Upper lobe of right lung (tissue), 1 donor: Measurements from ENCODE around the gene DSG4. TPM values are rescaled to one million over a fixed set of nuclear protein-coding genes. Genes with fewer than 3 reads are reported as not detected.

Source experiments
- ATAC-seq: fragments of 200-7000 bp; cut with Tn5 transposase; one replicate; pipeline ENCODE4 v1.9.1; 2020; ENCODE audit warnings: mild to moderate bottlenecking, moderate library complexity
- DNase-seq: peaks from one replicate; pipeline ENCODE4 v3.0.0-alpha.2; 2020
- H3K27ac ChIP-seq: fragments of 200-600 bp; one replicate; pipeline ENCODE4 v1.8.0; 2022
- H3K27me3 ChIP-seq: fragments of 200-600 bp; one replicate; pipeline ENCODE4 v1.8.0; 2022; ENCODE audit warnings: mild to moderate bottlenecking
- H3K36me3 ChIP-seq: fragments of 200-600 bp; one replicate; pipeline ENCODE4 v1.8.0; 2022
- H3K4me1 ChIP-seq: fragments of 200-600 bp; one replicate; pipeline ENCODE4 v1.8.0; 2022
- H3K4me3 ChIP-seq: fragments of 200-600 bp; one replicate; pipeline ENCODE4 v1.8.0; 2022; ENCODE audit warnings: mild to moderate bottlenecking
- H3K9me3 ChIP-seq: fragments of 200-600 bp; one replicate; pipeline ENCODE4 v1.8.0; 2022
- CTCF ChIP-seq: fragments of 200-600 bp; IDR thresholded peaks from one replicate; pipeline ENCODE4 v1.8.0; 2022; ENCODE audit warnings: antibody characterized with exemption
- intact Hi-C: fragments of 100-400 bp; cut with DNase I; formaldehyde crosslinking; loops from one replicate; pipeline ENCODE4 v1.11.0; 2022
- total RNA-seq: library from RNA; stranded (reverse); fragmentation: NEBNext Ultra II Directional; extraction: Animal tissue kit (Norgen Biotek cat#: 25700); gene quantifications from one replicate; pipeline ENCODE4 v1.2.1, GENCODE V29; 2021
- donor health status: DM: no; HTN: yes; CAD: no; lungs with severe emphysema.

The DSG4 gene
- total RNA-seq, 1 donor from 2014 or later, result not detected

- DNase-seq, result no peak
- H3K4me1 ChIP-seq, result no peaks in the 10 kb centered on the region
- no peak for TF ChIP-seq CTCF
Measured at GRCh38 chr18:31420032-31420431, 43.5 kb downstream of the DSG4 start.

DNA sequence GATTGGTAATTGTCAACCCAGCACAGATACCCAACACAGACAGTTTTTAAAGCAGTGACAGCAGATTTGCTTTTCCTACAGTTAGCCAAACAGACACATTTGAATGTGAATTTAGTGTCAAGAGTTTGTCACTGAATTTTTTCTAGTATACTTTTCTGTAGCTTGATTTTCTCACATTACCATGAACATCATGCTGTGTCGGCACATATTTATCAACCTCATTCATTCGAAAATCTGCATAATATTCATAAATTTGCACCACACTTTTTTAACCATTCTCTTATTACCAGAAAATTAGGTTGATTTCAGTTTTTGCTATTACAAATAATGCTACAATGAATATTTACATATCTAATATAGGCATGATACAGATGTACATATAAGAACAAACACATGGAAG is 43.9 kb downstream of the DSG4 start:
- TF ChIP-seq CTCF, result no peak
- Histone ChIP-seq H3K36me3 (no peaks in the 10 kb centered on the region), H3K9me3 (no peaks in the 10 kb centered on the region), H3K27me3 (no peaks in the 10 kb centered on the region), H3K4me3 (no peak overlapping the region), H3K4me1 (no peaks in the 10 kb centered on the region), H3K27ac (no peak overlapping the region)
- ATAC-seq (no peak), DNase-seq (no peak)
- intact Hi-C loops, result no loop called here

More at GRCh38 chr18:31420032-31420431, 43.5 kb downstream of the DSG4 start:
- Histone ChIP-seq H3K4me3 (no peak overlapping the region), H3K36me3 (no peaks in the 10 kb centered on the region), H3K9me3 (no peaks in the 10 kb centered on the region), H3K27ac (no peak overlapping the region), H3K27me3 (no peaks in the 10 kb centered on the region)
- intact Hi-C loops, result no loop called here
- ATAC-seq, result no peak

- DNase-seq (no peak), ATAC-seq (peak; percentile 67)
- H3K9me3 ChIP-seq, result no peaks in the 10 kb centered on the region
- H3K27ac ChIP-seq, result no peak overlapping the region
- no peaks in the 10 kb centered on the region for H3K36me3 ChIP-seq
- TF ChIP-seq CTCF, result peak; percentile 42
- intact Hi-C loops, result no loop called here
- H3K4me3 ChIP-seq, result no peak overlapping the region
- no peaks in the 10 kb centered on the region for H3K4me1 ChIP-seq
- no peaks in the 10 kb centered on the region for H3K27me3 ChIP-seq
Measured at GRCh38 chr18:31424383-31424988, 47.9 kb downstream of the DSG4 start.

DNA sequence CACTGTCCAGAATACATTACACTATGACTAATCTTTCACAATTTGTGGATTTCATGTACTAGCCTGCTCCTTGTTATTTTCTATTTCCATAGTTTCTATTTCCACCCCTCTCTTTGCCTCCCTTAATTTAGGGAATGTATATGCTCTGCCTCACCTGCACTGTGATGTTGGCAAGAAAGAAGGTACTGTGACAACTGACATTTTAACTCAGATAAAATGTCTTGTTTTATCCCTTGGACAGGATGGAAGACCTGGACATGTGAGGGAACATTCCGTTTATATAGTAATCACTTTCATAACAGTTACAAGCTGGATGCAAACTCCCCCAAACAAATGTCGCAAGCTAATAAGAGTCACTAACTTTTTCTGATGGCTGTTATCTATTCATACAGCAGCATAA is 49.4 kb downstream of the DSG4 start:
- Histone ChIP-seq H3K4me3 (no peak overlapping the region), H3K27me3 (no peaks in the 10 kb centered on the region), H3K36me3 (no peaks in the 10 kb centered on the region), H3K27ac (no peak overlapping the region), H3K9me3 (no peaks in the 10 kb centered on the region), H3K4me1 (no peaks in the 10 kb centered on the region)
- no peak for DNase-seq
- intact Hi-C loops, result no loop called here
- ATAC-seq, result no peak
- TF ChIP-seq CTCF, result no peak

DNA sequence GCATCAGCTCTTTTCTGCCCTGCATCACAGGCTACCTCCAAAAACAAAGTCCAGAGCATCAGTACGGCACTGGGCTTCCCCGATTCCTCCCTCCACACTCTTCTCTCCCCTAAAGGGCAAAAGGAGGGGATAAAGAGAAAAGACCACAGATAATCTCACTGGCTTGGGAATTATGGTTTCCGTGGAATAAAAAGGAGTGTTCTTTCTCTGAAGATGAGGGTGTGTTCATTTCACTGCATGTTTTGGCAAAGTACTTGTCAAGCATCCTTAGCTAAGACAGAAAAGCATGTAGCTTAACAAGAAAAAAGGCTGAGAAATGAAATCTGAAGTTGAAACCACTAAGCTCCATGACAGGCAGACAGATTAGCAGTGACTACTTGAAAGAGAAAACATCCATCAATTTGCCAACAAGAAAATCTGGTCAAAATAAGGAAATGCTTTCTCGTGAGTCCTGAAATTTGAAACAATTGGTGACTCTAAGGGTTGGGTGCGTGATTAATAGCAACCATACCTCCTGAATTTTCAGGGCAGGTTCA is 50.4 kb downstream of the DSG4 start:
- no peak for ATAC-seq
- Histone ChIP-seq H3K27me3 (no peaks in the 10 kb centered on the region), H3K9me3 (peaks cover 6% of the 10 kb centered on the region), H3K36me3 (no peaks in the 10 kb centered on the region), H3K4me3 (no peak overlapping the region), H3K27ac (no peak overlapping the region), H3K4me1 (no peaks in the 10 kb centered on the region)
- TF ChIP-seq CTCF, result no peak
- intact Hi-C loops, result no loop called here
- DNase-seq, result no peak

DNA sequence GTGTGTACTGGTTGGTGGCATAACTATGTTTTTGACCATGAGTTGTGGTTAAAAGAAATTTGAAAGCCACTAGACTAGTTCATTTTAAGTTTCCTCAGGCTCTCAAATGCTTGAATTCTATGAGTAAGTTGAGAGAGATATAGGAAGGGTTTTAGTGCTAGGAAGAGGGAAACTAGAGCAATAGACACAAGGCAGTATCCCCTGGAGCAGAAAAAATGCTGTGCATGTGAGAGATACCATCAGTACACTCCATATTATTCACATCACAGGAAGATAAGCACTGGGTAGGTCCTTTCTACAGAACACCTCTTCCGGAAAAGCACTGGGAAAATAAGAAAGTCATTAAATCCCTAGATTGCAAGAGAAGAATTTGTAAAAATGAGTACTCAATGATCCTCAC is 51.6 kb downstream of the DSG4 start:
- intact Hi-C loops, result no loop called here
- H3K4me3 ChIP-seq, result no peak overlapping the region
- no peak for ATAC-seq
- H3K4me1 ChIP-seq, result no peaks in the 10 kb centered on the region
- TF ChIP-seq CTCF, result no peak
- H3K9me3 ChIP-seq, result peaks cover 11% of the 10 kb centered on the region
- no peaks in the 10 kb centered on the region for H3K36me3 ChIP-seq
- H3K27ac ChIP-seq, result no peak overlapping the region
- no peak for DNase-seq
- H3K27me3 ChIP-seq, result no peaks in the 10 kb centered on the region
